Measurements from ENCODE around the gene CPT2. TPM values are rescaled to one million over a fixed set of nuclear protein-coding genes. Genes with fewer than 3 reads are reported as not detected.

The CPT2 gene
- total and polyA plus RNA-seq, 2 of the 13 experiments (the other 11 are each of a cell fraction or from before 2014, with no cell fraction given) = 12.6 to 14.6 TPM

- TF ChIP-seq ZBTB2 (CRISPR knock-in tag; IDR thresholded peaks at IDR 0.05; ENCODE audit: low read depth) (no peak), CCDC6 (CRISPR knock-in tag; IDR thresholded peaks at IDR 0.05) (peak; percentile 66; the same call in 1 of the 2 replicates), THRA (CRISPR knock-in tag; IDR thresholded peaks at IDR 0.05; ENCODE audit: borderline replicate concordance) (peak; percentile 85; the same call in 1 of the 2 replicates), KLF6 (CRISPR knock-in tag; IDR thresholded peaks at IDR 0.05) (peak; percentile 79; the same call in 1 of the 2 replicates), MATR3 (CRISPR knock-in tag; IDR thresholded peaks at IDR 0.05) (no peak), ZFYVE20 (CRISPR knock-in tag; IDR thresholded peaks at IDR 0.05; ENCODE audit: borderline replicate concordance, low read depth) (no peak), ZNF558 (CRISPR knock-in tag; IDR thresholded peaks at IDR 0.05; ENCODE audit: borderline replicate concordance) (no peak; the same call in 1 of the 2 replicates), ZNF7 (CRISPR knock-in tag; IDR thresholded peaks at IDR 0.05) (no peak), ZNF256 (CRISPR knock-in tag; conservative IDR thresholded peaks at IDR 0.05) (no peak), SATB2 (CRISPR knock-in tag; IDR thresholded peaks at IDR 0.05) (no peak), KMT2A (CRISPR knock-in tag; IDR thresholded peaks at IDR 0.05) (no peak), ZNF546 (CRISPR knock-in tag; conservative IDR thresholded peaks at IDR 0.05) (0 out of 2 replicates have a peak, but pooled peaks have one; percentile 63), GABPB1 (CRISPR knock-in tag; IDR thresholded peaks at IDR 0.05) (peak; percentile 57), AKNA (CRISPR knock-in tag; IDR thresholded peaks at IDR 0.05; ENCODE audit: borderline replicate concordance) (no peak), ZBTB1 (CRISPR knock-in tag; IDR thresholded peaks at IDR 0.05; ENCODE audit: borderline replicate concordance) (no peak), KLF11 (CRISPR knock-in tag; IDR thresholded peaks at IDR 0.05) (0 out of 2 replicates have a peak, but pooled peaks have one; percentile 30), SMAD3 (CRISPR knock-in tag; IDR thresholded peaks at IDR 0.05) (peak; percentile 87; the same call in 1 of the 2 replicates), ZFX (CRISPR knock-in tag; IDR thresholded peaks at IDR 0.05; ENCODE audit: low read depth) (peak; percentile 93), ATM (IDR thresholded peaks at IDR 0.05; ENCODE audit: borderline replicate concordance) (no peak), ZNF496 (CRISPR knock-in tag; IDR thresholded peaks at IDR 0.05; ENCODE audit: insufficient replicate concordance) (no peak)
These were observed 35.7 kb upstream of the CPT2 start (continued) for GRCh38 chr1:53160924-53161378.
